HG03064 (cell line): ENCODE measurements around the gene SLC28A2.
"Not testable (repeated sequence)": the region's sequence is repeated elsewhere in the genome, so short reads cannot be mapped to it uniquely, and the experiment has no call there.

Experiments used
- ATAC-seq: cut with Tn5 transposase; IDR thresholded peaks from one replicate; pipeline ENCODE4 v1.9.1; 2021; ENCODE audit warnings: low read depth; ENCODE audit not compliant: unreplicated experiment

SLC28A2 gene

GRCh38 chr15:45254824-45255223 is 2.8 kb downstream of the SLC28A2 start:
- not testable (repeated sequence) for ATAC-seq

- no peak for ATAC-seq
These were observed 7.8 kb downstream of the SLC28A2 start for GRCh38 chr15:45259796-45260195.

DNA sequence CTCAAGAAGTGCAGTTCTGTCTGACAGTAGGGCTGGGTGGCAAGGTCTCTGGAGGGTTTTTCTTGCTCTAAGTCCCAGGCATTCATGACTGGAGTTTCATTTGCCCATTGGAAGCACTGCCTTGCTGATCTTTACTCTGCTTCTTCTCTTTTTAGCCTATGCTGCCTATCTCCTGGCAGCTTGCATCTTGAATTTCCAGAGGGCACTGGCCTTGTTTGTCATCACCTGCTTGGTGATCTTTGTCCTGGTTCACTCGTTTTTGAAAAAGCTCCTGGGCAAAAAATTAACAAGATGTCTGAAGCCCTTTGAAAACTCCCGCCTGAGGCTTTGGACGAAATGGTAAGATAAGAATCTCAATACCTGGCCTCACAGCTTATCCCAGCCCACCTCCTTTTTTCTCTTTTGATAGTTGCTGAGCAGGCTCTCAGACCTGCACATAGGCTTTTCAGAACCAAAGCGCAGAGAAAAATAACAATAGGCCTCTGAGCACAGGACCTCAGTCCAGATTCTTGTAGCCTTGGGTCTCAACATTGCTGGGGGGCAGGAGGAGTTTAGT is 10.9 kb downstream of the SLC28A2 start:
- no peak for ATAC-seq

DNA sequence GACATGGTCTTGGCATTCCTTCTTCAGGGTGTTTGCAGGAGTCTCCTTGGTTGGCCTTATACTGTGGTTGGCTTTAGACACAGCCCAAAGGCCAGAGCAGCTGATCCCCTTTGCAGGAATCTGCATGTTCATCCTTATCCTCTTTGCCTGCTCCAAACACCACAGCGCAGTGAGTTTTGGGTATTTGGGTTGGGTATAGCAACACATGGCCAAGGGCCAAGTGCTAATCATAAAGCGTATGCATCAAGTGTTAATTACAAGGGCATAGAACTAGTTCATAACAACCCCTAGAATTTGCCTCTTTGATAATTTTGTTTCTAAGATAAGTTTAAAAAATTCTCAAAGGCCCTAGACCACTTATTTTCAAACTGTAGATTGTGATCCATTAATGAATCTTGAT is 11.8 kb downstream of the SLC28A2 start:
- no peak for ATAC-seq

GRCh38 chr15:45265506-45265905 is 13.5 kb downstream of the SLC28A2 start:
- ATAC-seq: no peak

DNA sequence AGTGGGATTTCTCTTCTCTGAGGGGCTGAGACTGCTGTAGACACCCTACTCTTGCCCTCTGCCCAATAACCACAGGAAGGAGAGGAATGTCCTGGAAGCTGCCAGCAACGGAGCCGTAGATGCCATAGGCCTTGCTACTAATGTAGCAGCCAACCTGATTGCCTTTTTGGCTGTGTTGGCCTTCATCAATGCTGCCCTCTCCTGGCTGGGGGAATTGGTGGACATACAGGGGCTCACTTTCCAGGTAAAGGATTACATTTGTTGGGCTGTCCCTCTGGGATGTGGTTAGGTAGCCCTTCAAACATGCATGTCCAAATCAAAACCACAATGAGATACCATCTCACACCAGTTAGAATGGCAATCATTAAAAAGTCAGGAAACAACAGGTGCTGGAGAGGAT is 16.1 kb downstream of the SLC28A2 start:
- no peak for ATAC-seq

DNA sequence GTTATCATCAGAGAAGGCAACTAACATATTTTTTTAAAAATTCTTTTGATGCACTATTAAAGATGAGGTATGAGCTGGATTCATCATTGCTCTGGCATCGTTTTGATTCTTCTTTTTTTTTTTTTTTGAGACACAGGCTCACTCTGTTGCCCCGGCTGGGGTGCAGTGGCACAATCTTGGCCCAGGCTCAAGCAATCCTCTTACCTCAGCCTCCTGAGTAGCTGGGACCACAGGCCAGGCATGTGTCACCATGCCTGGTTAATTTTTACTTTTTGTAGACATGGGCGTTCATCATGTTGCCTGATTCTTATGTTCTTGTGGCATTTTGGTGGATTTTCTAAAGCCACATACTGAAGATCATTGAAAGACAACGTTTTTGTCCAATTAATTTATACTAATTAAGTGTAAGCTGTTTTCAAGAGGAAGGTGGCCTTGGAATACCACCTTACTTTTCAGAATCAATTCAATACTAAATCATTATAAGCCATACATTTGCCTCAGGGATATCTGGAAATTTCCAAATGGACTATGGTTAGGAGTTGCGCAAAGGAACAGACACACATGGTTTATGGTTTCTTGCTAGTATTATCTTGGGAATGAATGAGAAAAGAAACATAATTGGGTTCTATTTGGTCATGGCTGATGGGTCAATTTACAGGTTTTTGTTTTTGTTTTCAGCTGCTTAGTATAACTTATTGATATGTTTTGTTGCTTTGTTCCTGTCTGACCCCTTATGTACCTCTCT is 22.8 kb downstream of the SLC28A2 start:
- no peak for ATAC-seq

- no peak for ATAC-seq
These were observed 24.8 kb downstream of the SLC28A2 start for GRCh38 chr15:45276831-45277230.

DNA sequence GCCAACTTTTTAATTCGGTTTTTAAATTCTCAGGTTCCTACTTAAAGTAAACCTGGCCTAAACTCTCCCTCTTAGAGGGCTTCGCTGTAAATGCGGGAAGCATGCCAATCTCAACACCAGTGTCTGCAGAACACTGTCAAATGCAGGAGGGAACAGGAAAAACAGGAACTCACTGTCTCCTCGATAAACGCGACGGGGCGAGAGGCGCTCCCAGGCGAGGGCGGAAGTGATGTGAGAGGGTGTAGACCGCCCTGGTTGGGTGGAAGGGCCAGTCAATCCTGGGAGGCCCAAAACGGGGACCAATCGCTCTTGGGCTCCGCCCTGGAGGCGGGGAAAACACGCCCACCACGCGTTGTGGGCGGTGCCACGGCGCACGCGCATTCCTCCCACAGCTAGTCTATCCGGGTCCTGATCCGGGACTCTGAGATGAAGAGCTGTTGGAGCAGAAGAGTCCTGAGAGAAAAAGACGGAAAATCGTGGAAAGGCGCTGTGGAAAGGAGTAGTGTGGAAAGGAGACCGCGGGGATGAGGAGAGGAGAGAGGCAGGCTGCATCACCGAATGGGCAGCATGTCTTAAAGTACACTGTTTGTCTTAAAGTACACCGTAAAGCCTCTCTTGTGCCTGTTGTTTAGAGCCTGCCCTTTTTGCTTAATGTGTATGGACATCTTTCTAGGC is 27.1 kb downstream of the SLC28A2 start:
- peak; percentile 99 for ATAC-seq

GRCh38 chr15:45285413-45285812 is 33.4 kb downstream of the SLC28A2 start:
- ATAC-seq: no peak

DNA sequence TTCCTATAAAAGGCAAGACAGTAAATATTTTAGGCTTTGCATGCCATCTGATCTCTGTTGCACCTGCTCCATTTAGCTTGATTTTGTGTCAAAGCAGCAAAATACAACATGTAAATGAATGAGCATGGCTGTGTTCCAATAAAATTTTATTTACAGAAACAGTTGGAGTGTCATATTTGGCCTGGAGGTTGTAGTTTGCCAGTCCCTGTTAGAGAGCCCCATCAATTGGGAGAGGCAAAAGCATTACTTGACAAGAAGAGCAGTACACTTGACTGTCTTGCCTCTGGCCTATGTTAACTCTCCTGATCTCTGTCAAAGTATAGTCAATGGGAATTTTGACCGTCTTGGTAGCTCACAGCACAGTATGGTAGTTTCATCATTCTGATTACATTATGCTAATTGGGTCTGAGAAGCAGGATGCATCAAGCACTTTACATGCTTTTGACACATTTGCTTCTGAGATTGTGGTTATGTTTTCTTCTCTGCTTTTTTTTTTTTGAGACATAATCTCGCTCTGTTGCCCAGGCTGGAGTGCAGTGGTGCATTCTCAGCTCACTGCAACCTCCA is 35.4 kb downstream of the SLC28A2 start:
- ATAC-seq: no peak

- no peak for ATAC-seq
These were observed 36.9 kb downstream of the SLC28A2 start for GRCh38 chr15:45288947-45289346.

DNA sequence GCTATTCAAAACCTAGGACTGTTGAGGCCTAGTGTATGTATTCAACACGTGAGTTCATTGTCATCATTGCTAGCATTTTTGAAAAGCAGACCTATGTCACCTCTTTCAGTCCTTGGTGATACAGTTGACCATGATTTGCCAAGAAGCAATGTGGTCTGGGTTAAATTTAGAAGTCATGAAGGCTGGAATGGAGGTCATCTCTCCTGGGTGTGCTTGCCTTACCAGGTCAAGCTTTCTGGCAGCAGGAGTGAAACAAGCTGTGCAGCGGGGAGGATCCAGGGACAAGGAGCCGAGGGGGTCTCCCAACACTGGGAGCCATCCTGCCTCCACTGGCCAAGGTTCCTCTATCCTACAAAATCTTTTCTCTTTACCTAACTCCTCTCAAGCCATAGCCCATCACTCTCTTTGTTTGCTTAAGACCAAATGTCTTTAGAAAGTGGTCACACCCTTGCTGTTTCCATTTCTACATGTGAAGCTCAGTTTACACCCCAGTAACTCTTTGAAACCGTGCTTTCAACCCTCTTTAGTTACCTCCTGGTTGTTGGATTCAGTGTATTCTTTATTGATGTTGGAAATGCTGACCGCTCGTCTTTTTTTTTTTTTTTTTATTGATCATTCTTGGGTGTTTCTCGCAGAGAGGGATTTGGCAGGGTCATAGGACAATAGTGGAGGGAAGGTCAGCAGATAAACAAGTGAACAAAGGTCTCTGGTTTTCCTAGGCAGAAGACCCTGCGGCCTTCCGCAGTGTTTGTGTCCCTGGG is 40.0 kb downstream of the SLC28A2 start:
- no peak for ATAC-seq

DNA sequence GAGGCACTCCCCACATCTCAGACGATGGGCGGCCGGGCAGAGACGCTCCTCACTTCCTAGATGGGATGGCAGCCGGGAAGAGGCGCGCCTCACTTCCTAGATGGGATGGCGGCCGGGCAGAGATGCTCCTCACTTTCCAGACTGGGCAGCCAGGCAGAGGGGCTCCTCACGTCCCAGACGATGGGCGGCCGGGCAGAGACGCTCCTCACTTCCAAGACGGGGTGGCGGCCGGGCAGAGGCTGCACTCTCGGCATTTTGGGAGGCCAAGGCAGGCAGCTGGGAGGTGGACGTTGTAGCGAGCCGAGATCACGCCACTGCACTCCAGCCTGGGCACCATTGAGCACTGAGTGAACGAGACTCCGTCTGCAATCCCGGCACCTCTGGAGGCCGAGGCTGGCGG is 41.3 kb downstream of the SLC28A2 start:
- ATAC-seq: not testable (repeated sequence)

DNA sequence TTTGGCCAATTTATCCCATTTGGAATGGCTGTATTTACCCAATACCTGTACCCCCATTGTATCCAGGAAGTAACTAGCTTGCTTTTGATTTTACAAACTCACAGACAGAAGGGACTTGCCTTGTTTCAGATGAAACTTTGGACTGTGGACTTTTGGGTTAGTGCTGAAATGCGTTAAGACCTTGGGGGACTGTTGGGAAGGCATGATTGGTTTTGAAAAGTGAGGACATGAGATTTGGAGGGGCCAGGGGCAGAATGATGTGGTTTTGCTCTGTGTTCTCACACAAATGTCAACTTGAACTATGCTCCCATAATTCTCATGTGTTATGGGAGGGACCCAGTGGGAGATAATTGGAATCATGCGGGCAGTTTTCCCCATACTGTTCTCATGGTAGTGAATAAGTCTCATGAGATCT is 46.9 kb downstream of the SLC28A2 start:
- ATAC-seq: not testable (repeated sequence)

DNA sequence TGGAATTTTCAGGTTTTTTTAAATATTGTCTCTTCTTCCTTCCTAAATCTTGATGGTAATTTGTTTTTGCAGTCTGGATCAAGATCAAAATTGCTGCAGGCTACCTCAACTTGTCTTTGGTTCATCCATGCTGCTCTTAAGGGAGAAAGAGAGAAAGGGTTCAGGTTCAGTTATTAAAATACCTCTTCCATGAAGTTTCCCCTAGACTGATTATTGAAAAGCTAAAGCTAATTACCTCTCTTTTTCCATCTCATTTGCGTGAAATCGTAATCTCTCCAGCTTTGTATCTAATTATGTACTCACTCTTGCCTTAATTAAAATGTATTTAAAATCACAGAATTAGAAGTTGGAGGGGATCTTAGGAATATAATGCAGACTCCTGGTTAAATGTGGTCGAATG is 52.7 kb downstream of the SLC28A2 start:
- no peak for ATAC-seq

DNA sequence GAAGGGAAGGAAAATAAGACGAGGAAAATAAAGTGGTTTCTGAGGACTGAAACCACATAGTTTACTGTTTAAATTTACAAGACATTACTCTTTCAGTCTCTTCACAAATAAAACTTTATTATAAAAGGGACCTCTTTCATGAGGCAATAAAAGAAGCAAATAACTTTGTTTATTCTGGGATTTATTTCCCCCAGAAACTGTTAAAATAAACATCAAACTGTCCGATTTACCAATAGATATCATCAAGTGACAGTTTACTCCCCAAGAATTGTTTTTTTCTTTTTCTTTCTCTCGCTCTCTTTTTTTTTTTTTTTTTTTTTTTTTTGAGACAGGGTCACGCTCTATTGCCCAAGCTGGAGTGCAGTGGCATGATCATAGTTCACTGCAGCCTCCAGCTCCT is 54.1 kb downstream of the SLC28A2 start:
- ATAC-seq: no peak

DNA sequence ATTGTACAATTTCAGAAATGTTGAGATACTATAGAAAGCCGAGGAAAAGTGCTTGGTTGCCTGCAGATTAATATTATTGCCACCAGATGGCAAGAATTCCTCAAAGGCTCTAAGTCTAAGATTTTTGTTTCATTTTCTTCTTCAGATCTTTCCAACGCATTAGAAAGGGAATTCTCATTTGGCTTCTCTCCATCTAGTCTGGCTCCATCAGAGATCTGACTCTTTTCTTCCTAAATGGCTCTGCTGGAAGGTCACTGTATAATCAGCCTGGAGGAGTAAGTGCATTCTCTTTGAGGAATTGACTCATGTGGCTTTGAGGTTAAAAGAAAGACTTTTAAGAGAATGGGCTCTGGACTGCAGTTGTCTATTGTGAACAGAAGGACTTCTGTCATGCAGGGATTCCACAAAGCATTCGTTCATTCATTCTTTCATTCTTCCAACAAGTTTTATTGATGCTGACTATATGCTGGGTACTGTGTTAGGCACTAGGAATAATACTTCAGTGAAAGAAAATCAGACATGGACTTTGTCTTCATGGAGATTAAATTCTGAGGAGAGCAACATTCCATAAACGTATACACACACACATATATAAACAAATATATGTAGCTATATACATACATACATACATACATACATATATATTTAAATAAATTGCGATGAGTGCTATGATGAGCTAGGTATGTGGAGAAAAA is 55.3 kb downstream of the SLC28A2 start:
- no peak for ATAC-seq

DNA sequence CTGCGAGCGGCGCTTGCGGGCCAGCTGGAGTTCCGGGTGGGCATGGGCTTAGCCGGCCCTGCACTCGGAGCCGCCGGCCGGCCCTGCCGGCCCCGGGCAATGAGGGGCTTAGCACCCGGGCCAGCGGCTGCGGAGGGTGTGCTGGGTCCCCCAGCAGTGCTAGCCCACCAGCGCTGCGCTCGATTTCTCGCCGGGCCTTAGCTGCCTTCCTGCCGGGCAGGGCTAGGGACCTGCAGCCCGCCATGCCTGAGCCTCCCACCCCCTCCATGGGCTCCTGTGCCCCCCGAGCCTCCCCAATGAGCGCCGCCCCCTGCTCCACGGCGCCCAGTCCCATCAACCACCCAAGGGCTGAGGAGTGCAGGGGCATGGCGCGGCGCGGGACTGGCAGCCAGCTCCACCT is 62.1 kb downstream of the SLC28A2 start:
- ATAC-seq: not testable (repeated sequence)

DNA sequence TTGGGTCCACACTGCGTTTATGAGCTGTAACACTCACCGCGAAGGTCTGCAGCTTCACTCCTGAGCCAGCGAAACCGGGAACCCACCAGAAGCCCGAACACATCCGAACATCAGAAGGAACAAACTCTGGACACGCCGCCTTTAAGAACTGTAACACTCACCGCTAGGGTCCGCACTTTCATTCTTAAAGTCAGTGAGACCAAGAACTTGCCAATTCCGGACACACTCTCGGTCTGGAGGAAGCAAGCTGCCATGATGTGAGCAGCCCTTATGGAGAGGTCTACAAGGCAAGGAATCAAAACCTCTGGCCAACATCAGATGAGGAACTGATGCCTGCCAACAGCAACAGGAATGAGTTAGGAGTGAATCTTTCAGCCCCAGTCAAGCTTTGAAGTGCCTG is 62.9 kb downstream of the SLC28A2 start:
- ATAC-seq: no peak
